ENCODE data around the gene TRPM2. TPM values are rescaled to one million over a fixed set of nuclear protein-coding genes. Genes with fewer than 3 reads are reported as not detected.

TRPM2 gene
- total and polyA plus RNA-seq, 2 of the 13 experiments (the other 11 are each of a cell fraction or from before 2014, with no cell fraction given) = 0.07 to 0.20 TPM

- TF ChIP-seq ZNF747 (CRISPR knock-in tag; IDR thresholded peaks at IDR 0.05; ENCODE audit: borderline replicate concordance) (no peak), ELF3 (CRISPR knock-in tag; IDR thresholded peaks at IDR 0.05) (peak; percentile 92), ELF1 (CRISPR knock-in tag; IDR thresholded peaks at IDR 0.05) (peak; percentile 82), TCF7 (IDR thresholded peaks at IDR 0.05; ENCODE audit: low read depth) (peak; percentile 47; the same call in 1 of the 2 replicates), ZNF670 (CRISPR knock-in tag; IDR thresholded peaks at IDR 0.05; ENCODE audit: borderline replicate concordance) (no peak), DNMT1 (CRISPR knock-in tag; IDR thresholded peaks at IDR 0.05) (no peak), NR2F6 (IDR thresholded peaks at IDR 0.05) (peak; percentile 66), NR2F6 (CRISPR knock-in tag; IDR thresholded peaks at IDR 0.05) (peak; percentile 73)
- TF ChIP-seq, protein P1, sequence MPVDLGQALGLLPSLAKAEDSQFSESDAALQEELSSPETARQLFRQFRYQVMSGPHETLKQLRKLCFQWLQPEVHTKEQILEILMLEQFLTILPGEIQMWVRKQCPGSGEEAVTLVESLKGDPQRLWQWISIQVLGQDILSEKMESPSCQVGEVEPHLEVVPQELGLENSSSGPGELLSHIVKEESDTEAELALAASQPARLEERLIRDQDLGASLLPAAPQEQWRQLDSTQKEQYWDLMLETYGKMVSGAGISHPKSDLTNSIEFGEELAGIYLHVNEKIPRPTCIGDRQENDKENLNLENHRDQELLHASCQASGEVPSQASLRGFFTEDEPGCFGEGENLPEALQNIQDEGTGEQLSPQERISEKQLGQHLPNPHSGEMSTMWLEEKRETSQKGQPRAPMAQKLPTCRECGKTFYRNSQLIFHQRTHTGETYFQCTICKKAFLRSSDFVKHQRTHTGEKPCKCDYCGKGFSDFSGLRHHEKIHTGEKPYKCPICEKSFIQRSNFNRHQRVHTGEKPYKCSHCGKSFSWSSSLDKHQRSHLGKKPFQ (CRISPR knock-in tag; IDR thresholded peaks at IDR 0.05; ENCODE audit: insufficient replicate concordance) = peak; percentile 79
Observed at GRCh38 chr21:44354775-44355771, 1.7 kb downstream of the TRPM2 start (continued).

- ATAC-seq = no peak
- Histone ChIP-seq H3K4me3 (replicated peaks in 1 of 3; ENCODE audit: insufficient read depth in 1 of 3, low read depth in 2 of 3, low read length in 3 of 3) (no peak overlapping the region), H3K9me3 (ENCODE audit: low read length) (no peaks in the 10 kb centered on the region), H3K36me3 (replicated peaks in 1 of 2; ENCODE audit: control insufficient read depth in 1 of 2, insufficient read depth in 2 of 2, low read length in 2 of 2) (no peaks in the 10 kb centered on the region), H2AFZ (ENCODE audit: low read length) (no peak overlapping the region), H3K4me1 (ENCODE audit: insufficient read depth, low read length) (peaks cover 22% of the 10 kb centered on the region), H3K27ac (ENCODE audit: extremely low read length, insufficient read depth, low read length) (no peak overlapping the region), H3K9ac (ENCODE audit: insufficient read depth, low read depth, low read length) (no peak overlapping the region), H3K27me3 (ENCODE audit: control insufficient read depth in 1 of 2, insufficient read depth in 2 of 2, low read length in 2 of 2) (peaks cover 6 to 17% of the 10 kb centered on the region in 2 experiments; a peak in 4 of 5 replicates), H3K4me2 (ENCODE audit: low read depth, low read length) (no peak overlapping the region), H3K79me2 (ENCODE audit: insufficient read depth, low read length) (no peaks in the 10 kb centered on the region), H4K20me1 (ENCODE audit: insufficient read depth, low read length) (no peaks in the 10 kb centered on the region)
- FAIRE-seq = no peak
- 74% methylated on average over 11 of the region's 11 CpGs for WGBS (ENCODE audit: low lambda C conversion rate)
- intact Hi-C loops (cut with micrococcal nuclease; ENCODE audit: unreplicated experiment) (no loop called here), in situ Hi-C loops (cut with HindIII; ENCODE audit: extremely low pct_ligation_motif_present, low pct_unique_long_range_greater_than_20kb) (no loop called here)
- CTCF ChIA-PET (ENCODE audit: low intra/inter-chr PET ratio, low total read pairs) = no interaction called here
- POLR2A ChIA-PET = interaction anchor here (1.6 kb wide), 1 partner anchor 17 kb away, joined by 4 read pairs; the partner anchor contains the start of gene CFAP410
- BruUV-seq (replicated peaks) = no TSS peak
- DNase-seq (ENCODE audit: low spot score) = no peak
- TF ChIP-seq ZNF709 (CRISPR knock-in tag; IDR thresholded peaks at IDR 0.05) (no peak), ZNF446 (CRISPR knock-in tag; IDR thresholded peaks at IDR 0.05) (no peak), ZNF616 (CRISPR knock-in tag; IDR thresholded peaks at IDR 0.05; ENCODE audit: low read depth) (no peak), BRCA1 (CRISPR knock-in tag; IDR thresholded peaks at IDR 0.05) (no peak), ZNF784 (CRISPR knock-in tag; IDR thresholded peaks at IDR 0.05; ENCODE audit: borderline replicate concordance) (no peak), ZNF740 (CRISPR knock-in tag; IDR thresholded peaks at IDR 0.05) (no peak), JDP2 (CRISPR knock-in tag; IDR thresholded peaks at IDR 0.05; ENCODE audit: borderline replicate concordance) (no peak), ZNF879 (CRISPR knock-in tag; IDR thresholded peaks at IDR 0.05) (no peak), ZNF12 (CRISPR knock-in tag; IDR thresholded peaks at IDR 0.05) (no peak)
- TF ChIP-seq, protein P2, sequence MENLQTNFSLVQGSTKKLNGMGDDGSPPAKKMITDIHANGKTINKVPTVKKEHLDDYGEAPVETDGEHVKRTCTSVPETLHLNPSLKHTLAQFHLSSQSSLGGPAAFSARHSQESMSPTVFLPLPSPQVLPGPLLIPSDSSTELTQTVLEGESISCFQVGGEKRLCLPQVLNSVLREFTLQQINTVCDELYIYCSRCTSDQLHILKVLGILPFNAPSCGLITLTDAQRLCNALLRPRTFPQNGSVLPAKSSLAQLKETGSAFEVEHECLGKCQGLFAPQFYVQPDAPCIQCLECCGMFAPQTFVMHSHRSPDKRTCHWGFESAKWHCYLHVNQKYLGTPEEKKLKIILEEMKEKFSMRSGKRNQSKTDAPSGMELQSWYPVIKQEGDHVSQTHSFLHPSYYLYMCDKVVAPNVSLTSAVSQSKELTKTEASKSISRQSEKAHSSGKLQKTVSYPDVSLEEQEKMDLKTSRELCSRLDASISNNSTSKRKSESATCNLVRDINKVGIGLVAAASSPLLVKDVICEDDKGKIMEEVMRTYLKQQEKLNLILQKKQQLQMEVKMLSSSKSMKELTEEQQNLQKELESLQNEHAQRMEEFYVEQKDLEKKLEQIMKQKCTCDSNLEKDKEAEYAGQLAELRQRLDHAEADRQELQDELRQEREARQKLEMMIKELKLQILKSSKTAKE (CRISPR knock-in tag; IDR thresholded peaks at IDR 0.05; ENCODE audit: borderline replicate concordance) = no peak
Observed at GRCh38 chr21:44356160-44356559, 2.7 kb downstream of the TRPM2 start.

Data from HepG2 (cell line).